ENCODE results near the gene ASB2. TPM values are rescaled to one million over a fixed set of nuclear protein-coding genes. Genes with fewer than 3 reads are reported as not detected.

ASB2 gene
- total RNA-seq, 1 donor from 2014 or later = 1.2 TPM

DNA sequence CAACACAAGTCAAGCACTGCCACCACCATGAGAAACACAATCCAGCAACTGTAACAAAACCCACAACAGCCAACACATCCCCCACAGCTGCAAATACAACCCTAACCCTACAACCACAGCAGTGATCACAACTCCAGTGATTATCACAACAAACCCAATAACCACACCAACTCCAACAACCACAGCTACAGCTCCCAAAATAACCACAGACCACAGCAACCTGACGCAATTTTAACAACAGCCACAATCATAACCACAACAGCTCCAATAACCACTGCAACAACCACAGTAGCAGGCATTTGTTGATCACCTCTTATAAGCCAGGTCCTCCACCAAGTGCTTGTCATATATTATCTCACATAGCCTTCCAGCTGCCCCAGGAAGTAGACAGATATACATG lies 91.4 kb downstream of the ASB2 start:
- Mint-ChIP-seq H3K36me3 (no peaks in the 10 kb centered on the region), H3K27me3 (ENCODE audit: low read depth) (peaks cover 36% of the 10 kb centered on the region), H3K4me3 (no peak overlapping the region), H3K9me3 (peaks cover 15% of the 10 kb centered on the region), H3K4me1 (peaks cover 6% of the 10 kb centered on the region), H3K27ac (no peak overlapping the region)
- no peak for TF ChIP-seq CTCF (IDR thresholded peaks at IDR 0.05; ENCODE audit: unreplicated experiment)
- no peak for DNase-seq (ENCODE audit: low spot score in 2 of 2, unreplicated experiment in 2 of 2)

Small RNA genes within 50 kb of the gene (microRNA-seq; reads per million reads assigned to microRNA genes)
- gene MIR4506 = not detected

Other genes with a start within 250 kb of the ASB2 start
- gene PRIMA1, start 188.1 kb downstream of the ASB2 start, total RNA-seq = 1.5 to 2.3 TPM (median 2.0 TPM) in 3 replicates
- gene FAM181A, start 49.2 kb downstream of the ASB2 start, total RNA-seq = not detected in 3 replicates
- not detected in 3 replicates for gene CCDC197, start 20.7 kb upstream of the ASB2 start, total RNA-seq
- gene OTUB2, start 49.8 kb upstream of the ASB2 start, total RNA-seq = 6.0 to 6.6 TPM (median 6.6 TPM) in 3 replicates
- 151 to 159 TPM (median 157 TPM) in 3 replicates for gene DDX24, start 104.6 kb upstream of the ASB2 start, total RNA-seq
- gene IFI27L1, start 104.7 kb upstream of the ASB2 start, total RNA-seq = 31.3 to 33.9 TPM (median 33.1 TPM) in 3 replicates
- 6.1 to 9.4 TPM (median 8.0 TPM) in 3 replicates for gene IFI27, start 134.2 kb upstream of the ASB2 start, total RNA-seq
- gene IFI27L2, start 153.0 kb upstream of the ASB2 start, total RNA-seq = 28.5 to 36.2 TPM (median 35.8 TPM) in 3 replicates
- 0.29 to 0.64 TPM (median 0.54 TPM) in 3 replicates for gene PPP4R4, start 197.8 kb upstream of the ASB2 start, total RNA-seq